Fibroblast of villous mesenchyme (primary cell): ENCODE results near the gene TBC1D23. TPM values are rescaled to one million over a fixed set of nuclear protein-coding genes. Genes with fewer than 3 reads are reported as not detected.

Experiments used
- DNase-seq: peaks from one replicate; pipeline ENCODE4 v3.0.0-alpha.2; 2010; ENCODE audit warnings: low read depth
- H3K4me3 ChIP-seq: 2 replicates; pipeline ENCODE4 v1.5.1; 2011; ENCODE audit warnings: low read depth, mild to moderate bottlenecking, low read length
- total RNA-seq: library from RNA; depleted of rRNA; stranded (reverse); fragments of >200 nt; gene quantifications from 2 replicates; pipeline ENCODE4 v1.2.3, GENCODE V29; 2012
- TF ChIP-seq, protein P1 (sequence below): IDR thresholded peaks from 2 replicates; pipeline ENCODE4 v1.5.1; 2012; ENCODE audit warnings: low read depth, mild to moderate bottlenecking, low read length; ENCODE audit not compliant: insufficient read depth

The TBC1D23 gene
- total RNA-seq, 1 donor: 90.2 TPM

DNA sequence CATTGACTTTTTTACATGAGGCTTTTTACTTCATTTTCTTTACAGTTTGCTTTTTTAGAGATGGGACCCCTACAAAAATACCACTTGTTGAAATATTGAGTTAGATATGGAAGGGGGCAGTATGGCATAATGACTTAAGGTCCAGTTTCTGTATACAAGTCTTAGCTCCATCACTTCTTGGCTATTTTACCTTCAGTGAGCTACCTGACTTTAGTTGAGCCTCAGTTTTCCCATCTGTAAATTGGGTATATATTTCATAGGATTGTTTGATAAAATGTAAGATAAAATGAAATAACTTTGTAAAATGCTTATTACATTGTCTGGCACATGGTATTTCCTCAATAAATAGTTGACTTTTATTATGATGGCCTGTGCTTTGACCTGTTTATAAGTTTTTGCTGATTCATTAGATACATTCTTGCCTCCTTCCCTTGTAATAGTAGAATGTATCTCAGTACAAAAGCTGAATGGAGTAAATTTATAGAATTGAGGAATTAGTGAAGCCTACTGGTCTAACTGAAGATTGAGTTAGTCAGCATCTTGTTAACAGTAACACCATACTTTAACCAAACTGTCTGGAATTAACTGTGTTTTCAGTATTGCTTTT is 27.6 kb downstream of the TBC1D23 start:
- DNase-seq: no peak
- H3K4me3 ChIP-seq: no peak overlapping the region
- TF ChIP-seq, protein P1, sequence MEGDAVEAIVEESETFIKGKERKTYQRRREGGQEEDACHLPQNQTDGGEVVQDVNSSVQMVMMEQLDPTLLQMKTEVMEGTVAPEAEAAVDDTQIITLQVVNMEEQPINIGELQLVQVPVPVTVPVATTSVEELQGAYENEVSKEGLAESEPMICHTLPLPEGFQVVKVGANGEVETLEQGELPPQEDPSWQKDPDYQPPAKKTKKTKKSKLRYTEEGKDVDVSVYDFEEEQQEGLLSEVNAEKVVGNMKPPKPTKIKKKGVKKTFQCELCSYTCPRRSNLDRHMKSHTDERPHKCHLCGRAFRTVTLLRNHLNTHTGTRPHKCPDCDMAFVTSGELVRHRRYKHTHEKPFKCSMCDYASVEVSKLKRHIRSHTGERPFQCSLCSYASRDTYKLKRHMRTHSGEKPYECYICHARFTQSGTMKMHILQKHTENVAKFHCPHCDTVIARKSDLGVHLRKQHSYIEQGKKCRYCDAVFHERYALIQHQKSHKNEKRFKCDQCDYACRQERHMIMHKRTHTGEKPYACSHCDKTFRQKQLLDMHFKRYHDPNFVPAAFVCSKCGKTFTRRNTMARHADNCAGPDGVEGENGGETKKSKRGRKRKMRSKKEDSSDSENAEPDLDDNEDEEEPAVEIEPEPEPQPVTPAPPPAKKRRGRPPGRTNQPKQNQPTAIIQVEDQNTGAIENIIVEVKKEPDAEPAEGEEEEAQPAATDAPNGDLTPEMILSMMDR: no peak

DNA sequence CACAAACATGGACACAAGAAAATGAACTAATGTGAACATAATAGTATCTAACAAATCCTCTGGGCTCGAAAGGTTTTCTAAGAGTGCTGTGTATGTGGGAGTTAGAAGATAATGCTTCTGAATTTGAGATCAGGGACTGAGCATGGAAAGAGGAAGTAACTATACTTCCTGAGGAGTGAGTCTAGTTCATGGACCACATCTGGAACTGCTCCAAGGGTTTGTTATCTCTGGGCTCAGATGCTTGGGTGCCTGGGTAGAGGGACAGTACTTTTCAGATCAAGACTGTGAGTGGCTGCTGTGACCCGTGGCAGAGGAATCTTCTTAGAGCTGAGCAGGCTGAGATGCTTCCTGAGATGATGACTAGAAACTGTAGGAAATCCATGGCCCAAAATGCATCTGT is 28.5 kb downstream of the TBC1D23 start:
- no peak overlapping the region for H3K4me3 ChIP-seq
- TF ChIP-seq, protein P1: no peak
- no peak for DNase-seq

DNA sequence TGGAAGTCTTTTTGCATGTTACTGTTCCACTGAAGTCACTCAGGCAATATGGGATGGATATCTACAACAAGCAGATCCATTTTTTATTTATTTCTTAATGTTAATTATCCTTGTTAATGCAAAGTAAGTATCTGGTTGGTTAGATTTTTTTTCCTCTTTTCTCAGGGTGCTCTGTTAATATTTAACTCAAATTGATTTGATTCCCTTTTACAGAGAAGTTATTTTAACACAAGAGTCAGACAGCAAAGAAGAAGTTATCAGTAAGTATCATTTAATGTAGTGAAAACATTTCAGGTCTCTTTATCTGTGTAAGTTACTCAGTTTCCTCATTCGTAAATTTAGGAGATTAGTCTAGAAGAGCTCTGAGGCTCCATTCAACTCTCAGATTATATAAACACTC is 34.3 kb downstream of the TBC1D23 start:
- TF ChIP-seq, protein P1: no peak
- H3K4me3 ChIP-seq: no peak overlapping the region
- DNase-seq: no peak

DNA sequence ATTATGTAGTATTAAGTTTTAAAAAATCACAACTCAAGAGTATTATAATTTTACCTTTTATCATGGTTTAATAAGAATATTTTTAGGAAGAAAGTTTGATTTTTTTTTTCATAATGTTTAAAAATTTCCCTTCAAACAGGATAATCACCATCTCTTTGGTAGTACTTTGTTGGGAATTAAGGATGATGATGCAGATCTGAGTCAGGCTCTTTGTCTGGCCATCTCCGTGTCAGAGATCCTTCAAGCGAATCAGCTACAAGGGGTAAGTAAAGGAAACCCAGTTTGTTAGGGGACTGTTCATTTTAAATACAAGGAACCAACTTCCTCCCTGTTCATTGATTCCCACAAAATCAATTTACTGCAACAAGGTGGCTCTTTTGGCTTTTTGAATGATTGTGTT is 37.0 kb downstream of the TBC1D23 start:
- DNase-seq: no peak
- no peak overlapping the region for H3K4me3 ChIP-seq
- TF ChIP-seq, protein P1: no peak

DNA sequence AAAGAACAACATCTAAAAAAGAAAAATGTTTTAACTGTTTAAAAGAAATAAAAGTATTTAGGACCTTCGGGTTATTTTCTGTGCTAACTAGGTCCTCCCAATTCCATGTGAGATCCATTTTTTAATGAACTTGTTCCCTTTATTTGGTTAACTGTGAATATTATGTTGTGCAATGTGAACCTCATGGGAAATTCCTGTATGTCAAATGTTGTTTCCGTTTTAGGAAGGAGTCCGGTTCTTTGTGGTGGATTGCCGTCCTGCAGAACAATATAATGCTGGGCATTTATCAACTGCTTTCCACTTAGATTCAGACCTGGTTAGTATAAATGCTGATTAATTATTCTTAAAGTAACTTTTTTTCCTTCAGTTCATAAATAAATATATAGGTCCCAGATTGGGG is 38.2 kb downstream of the TBC1D23 start:
- H3K4me3 ChIP-seq: no peak overlapping the region
- DNase-seq: no peak
- TF ChIP-seq, protein P1: no peak

DNA sequence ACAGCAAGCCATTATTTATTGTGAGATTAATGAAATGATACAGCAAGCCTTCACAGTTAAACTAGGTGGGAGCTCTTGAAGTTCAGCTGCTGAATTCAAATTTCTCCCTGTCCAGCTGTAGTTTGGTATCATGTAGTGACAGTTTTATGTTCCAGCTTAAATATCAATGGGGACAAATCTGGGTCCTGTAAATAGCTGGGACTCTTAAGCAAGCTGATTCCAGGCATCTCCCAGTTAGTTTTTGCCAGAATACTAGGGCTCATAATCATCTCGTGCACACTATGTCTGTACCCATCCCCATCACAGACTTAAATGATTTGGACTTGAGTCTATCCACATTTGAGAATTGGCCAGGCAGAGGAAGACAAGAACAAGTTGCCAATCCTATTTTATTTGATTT is 45.9 kb downstream of the TBC1D23 start:
- no peak for DNase-seq
- no peak overlapping the region for H3K4me3 ChIP-seq
- TF ChIP-seq, protein P1: no peak

DNA sequence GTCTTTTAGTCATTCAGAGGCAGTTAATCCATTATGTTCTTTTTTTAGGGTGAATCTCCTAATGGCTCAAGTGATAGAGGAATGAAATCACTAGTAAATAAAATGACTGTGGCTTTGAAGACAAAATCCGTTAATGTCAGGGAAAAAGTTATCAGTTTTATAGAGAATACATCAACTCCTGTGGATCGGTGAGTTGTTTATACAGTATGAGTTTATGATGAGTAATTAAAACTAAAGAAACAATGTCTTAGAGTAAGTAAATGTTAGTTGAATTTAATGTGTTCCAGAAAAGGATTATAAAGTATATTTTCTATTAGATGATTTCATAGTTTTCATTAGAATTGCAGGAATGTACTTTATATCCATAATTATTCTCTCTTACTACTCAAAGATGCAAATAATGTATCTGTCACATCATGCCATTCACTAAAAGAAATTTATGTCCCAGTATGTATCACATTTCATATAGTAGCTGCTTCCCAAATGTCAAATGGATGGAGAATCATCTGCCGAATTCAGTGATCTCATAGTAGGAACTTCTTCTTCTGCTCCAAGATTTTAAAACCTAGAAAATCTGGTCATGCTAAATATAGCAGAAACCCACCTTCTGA is 49.7 kb downstream of the TBC1D23 start:
- no peak for DNase-seq
- TF ChIP-seq, protein P1: no peak
- H3K4me3 ChIP-seq: no peak overlapping the region
